NCI-H69 (cell line): ENCODE data around the gene TRIM2.
A peak's percentile ranks its signal among the peaks of the same experiment; 100 is the strongest.

Source experiments
- DNase-seq: peaks from one replicate; lab custom pipeline; 2025; lab: John Stamatoyannopoulos, UW

TRIM2 gene

GRCh38 chr4:153248641-153249198 is 44.5 kb downstream of the TRIM2 start:
- peak; percentile 71 for DNase-seq

GRCh38 chr4:153249199-153250041 is 45.2 kb downstream of the TRIM2 start:
- peak; percentile 92 for DNase-seq

GRCh38 chr4:153252122-153252521 is 47.9 kb downstream of the TRIM2 start:
- no peak for DNase-seq

GRCh38 chr4:153255233-153255632 is 51.0 kb downstream of the TRIM2 start:
- no peak for DNase-seq

- peak; percentile 81 for DNase-seq
Measured at GRCh38 chr4:153257151-153257620, 52.9 kb downstream of the TRIM2 start.

- peak; percentile 71 for DNase-seq
Measured at GRCh38 chr4:153257991-153258390, 53.7 kb downstream of the TRIM2 start.

- DNase-seq: peak; percentile 28
Measured at GRCh38 chr4:153258750-153259149, 54.5 kb downstream of the TRIM2 start.

- no peak for DNase-seq
Measured at GRCh38 chr4:153259661-153260060, 55.4 kb downstream of the TRIM2 start.

- no peak for DNase-seq
Measured at GRCh38 chr4:153260132-153260531, 55.9 kb downstream of the TRIM2 start.

- DNase-seq: peak; percentile 72
Measured at GRCh38 chr4:153260553-153261300, 56.5 kb downstream of the TRIM2 start.

GRCh38 chr4:153261461-153261860 is 57.2 kb downstream of the TRIM2 start:
- no peak for DNase-seq

- DNase-seq: no peak
Measured at GRCh38 chr4:153261914-153262313, 57.7 kb downstream of the TRIM2 start.

GRCh38 chr4:153265306-153266047 is 61.2 kb downstream of the TRIM2 start:
- DNase-seq: no peak

- DNase-seq: peak; percentile 1
Measured at GRCh38 chr4:153266988-153267387, 62.7 kb downstream of the TRIM2 start.

GRCh38 chr4:153267890-153268289 is 63.6 kb downstream of the TRIM2 start:
- DNase-seq: no peak

GRCh38 chr4:153268295-153268694 is 64.1 kb downstream of the TRIM2 start:
- no peak for DNase-seq

GRCh38 chr4:153269218-153269990 is 65.2 kb downstream of the TRIM2 start:
- no peak for DNase-seq

- DNase-seq: no peak
Measured at GRCh38 chr4:153270361-153270760, 66.1 kb downstream of the TRIM2 start.

- no peak for DNase-seq
Measured at GRCh38 chr4:153271820-153272219, 67.6 kb downstream of the TRIM2 start.

GRCh38 chr4:153273751-153274150 is 69.5 kb downstream of the TRIM2 start:
- no peak for DNase-seq

- DNase-seq: no peak
Measured at GRCh38 chr4:153274967-153275366, 70.7 kb downstream of the TRIM2 start.
